HG03565 (cell line): ENCODE results near the gene TMEM88.

Experiments used
- ATAC-seq: cut with Tn5 transposase; IDR thresholded peaks from one replicate; pipeline ENCODE4 v1.9.1; 2021; ENCODE audit warnings: mild to moderate bottlenecking, moderate library complexity; ENCODE audit not compliant: unreplicated experiment

Gene TMEM88

GRCh38 chr17:7833011-7833794 is 21.7 kb upstream of the TMEM88 start:
- ATAC-seq: no peak

GRCh38 chr17:7833795-7834541 is 20.9 kb upstream of the TMEM88 start, which contains the start of gene KDM6B:
TSS of gene KDM6B (plus strand) at chr17:7834217. CDS start at chr17:7845555, 11,338 bp downstream.
- ATAC-seq: peak; percentile 23

- ATAC-seq: no peak
Measured at GRCh38 chr17:7834542-7834956, 20.3 kb upstream of the TMEM88 start.

- ATAC-seq: peak; percentile 38
Measured at GRCh38 chr17:7834957-7835813, 19.7 kb upstream of the TMEM88 start.

- ATAC-seq: no peak
Measured at GRCh38 chr17:7835814-7836595, 18.9 kb upstream of the TMEM88 start.

GRCh38 chr17:7836596-7837407 is 18.1 kb upstream of the TMEM88 start:
- ATAC-seq: no peak

- no peak for ATAC-seq
Measured at GRCh38 chr17:7837408-7838088, 17.3 kb upstream of the TMEM88 start.

- ATAC-seq: no peak
Measured at GRCh38 chr17:7838090-7839075, 16.5 kb upstream of the TMEM88 start.

GRCh38 chr17:7839190-7839875 is 15.5 kb upstream of the TMEM88 start:
- no peak for ATAC-seq

GRCh38 chr17:7839876-7840261 is 15.0 kb upstream of the TMEM88 start:
- ATAC-seq: no peak

GRCh38 chr17:7840441-7840840 is 14.4 kb upstream of the TMEM88 start:
- no peak for ATAC-seq

- ATAC-seq: no peak
Measured at GRCh38 chr17:7840875-7841274, 14.0 kb upstream of the TMEM88 start.

- ATAC-seq: no peak
Measured at GRCh38 chr17:7841396-7841914, 13.4 kb upstream of the TMEM88 start.

GRCh38 chr17:7841915-7842379 is 12.9 kb upstream of the TMEM88 start:
- ATAC-seq: no peak

GRCh38 chr17:7842380-7843256 is 12.2 kb upstream of the TMEM88 start:
- no peak for ATAC-seq

- ATAC-seq: no peak
Measured at GRCh38 chr17:7843257-7843535, 11.7 kb upstream of the TMEM88 start.
